Measurements from ENCODE around the gene COG3.

COG3 gene

DNA sequence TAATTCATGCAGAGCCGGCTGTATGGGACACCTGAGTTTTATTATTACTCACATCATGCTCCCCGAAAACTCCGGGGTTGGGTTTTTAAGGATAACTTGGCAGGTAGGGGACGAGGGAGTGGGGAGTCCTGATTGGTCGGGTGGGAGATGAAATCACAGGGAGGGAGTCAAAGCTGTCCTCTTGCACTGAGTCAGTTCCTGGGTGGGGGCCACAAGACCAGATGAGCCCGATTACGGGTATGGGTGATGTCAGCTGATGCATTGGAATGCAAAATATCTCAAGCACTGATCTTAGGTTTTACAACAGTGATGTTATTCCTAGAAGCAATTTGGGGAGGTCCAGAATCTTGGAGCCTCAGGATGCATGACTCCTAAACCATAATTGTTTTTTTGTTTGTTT lies 18.6 kb upstream of the COG3 start:
- ChIA-PET CTCF (no interaction called here), POLR2A (no interaction called here)
- no peak for DNase-seq
- peaks cover 0 to 7% (median 4%) of the 10 kb centered on the region in 4 experiments for H3K4me1 ChIP-seq (ENCODE audit: control extremely low read depth in 1 of 4, control insufficient read depth in 4 of 4, insufficient read depth in 4 of 4, low read length in 3 of 4)
- H3K27ac ChIP-seq (ENCODE audit: insufficient read depth in 1 of 2, low read depth in 1 of 2, low read length in 2 of 2, poor library complexity in 1 of 2, severe bottlenecking in 2 of 2), result no peak overlapping the region
- H3K36me3 ChIP-seq (ENCODE audit: control insufficient read depth in 4 of 4, insufficient read depth in 4 of 4, low read length in 3 of 4), result no peaks in the 10 kb centered on the region
- WGBS (ENCODE audit: insufficient coverage), result 100% methylated on average over 7 of the region's 7 CpGs
- H3K9me3 ChIP-seq (ENCODE audit: control extremely low read depth in 1 of 5, control insufficient read depth in 4 of 5, insufficient read depth in 2 of 5, low read depth in 1 of 5, low read length in 4 of 5), result no peaks in the 10 kb centered on the region
- no peak overlapping the region for H3K4me3 ChIP-seq (ENCODE audit: control insufficient read depth in 1 of 7, extremely low read depth in 1 of 7, insufficient read depth in 4 of 7, low read depth in 2 of 7, low read length in 6 of 7)
- no peaks in the 10 kb centered on the region for H3K27me3 ChIP-seq (replicated peaks in 2 of 5; ENCODE audit: control insufficient read depth in 4 of 5, insufficient read depth in 5 of 5, low read length in 4 of 5)

DNA sequence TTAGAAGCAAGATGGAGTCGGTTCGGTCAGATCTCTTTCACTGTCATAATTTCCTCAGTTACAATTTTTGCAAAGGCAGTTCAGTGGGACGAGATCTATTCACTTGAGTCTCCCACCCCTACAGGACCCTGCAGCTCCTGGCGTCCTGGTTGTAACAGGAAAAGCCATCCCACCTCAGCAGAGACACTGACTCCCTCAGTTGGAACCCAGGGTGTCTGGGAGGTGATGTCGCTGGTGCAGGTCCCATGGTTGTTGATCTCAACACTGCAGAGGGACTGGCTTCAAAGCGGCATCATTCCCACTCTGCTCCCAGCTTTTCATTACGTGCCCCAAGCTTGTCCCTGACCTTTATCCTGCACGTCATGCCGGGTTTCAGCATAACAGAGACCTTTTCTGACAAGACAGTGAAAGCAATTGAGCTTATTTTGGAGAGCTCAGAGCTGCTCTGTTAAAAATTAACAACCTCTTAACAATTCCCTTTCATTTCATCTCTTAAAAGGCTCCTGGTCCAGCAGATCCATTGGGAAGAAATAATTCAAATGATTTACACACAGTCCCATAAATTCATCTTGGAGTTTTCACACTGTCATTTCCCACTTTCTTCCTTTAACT lies 17.6 kb upstream of the COG3 start:
- no peak for DNase-seq
- Histone ChIP-seq H3K27ac (ENCODE audit: insufficient read depth in 1 of 2, low read depth in 1 of 2, low read length in 2 of 2, poor library complexity in 1 of 2, severe bottlenecking in 2 of 2) (no peak overlapping the region), H3K27me3 (replicated peaks in 2 of 5; ENCODE audit: control insufficient read depth in 4 of 5, insufficient read depth in 5 of 5, low read length in 4 of 5) (no peaks in the 10 kb centered on the region), H3K4me3 (ENCODE audit: control insufficient read depth in 1 of 7, extremely low read depth in 1 of 7, insufficient read depth in 4 of 7, low read depth in 2 of 7, low read length in 6 of 7) (no peak overlapping the region), H3K4me1 (ENCODE audit: control extremely low read depth in 1 of 4, control insufficient read depth in 4 of 4, insufficient read depth in 4 of 4, low read length in 3 of 4) (no peaks in the 10 kb centered on the region), H3K9me3 (ENCODE audit: control extremely low read depth in 1 of 5, control insufficient read depth in 4 of 5, insufficient read depth in 2 of 5, low read depth in 1 of 5, low read length in 4 of 5) (no peaks in the 10 kb centered on the region), H3K36me3 (ENCODE audit: control insufficient read depth in 4 of 4, insufficient read depth in 4 of 4, low read length in 3 of 4) (no peaks in the 10 kb centered on the region)
- ChIA-PET CTCF (interaction anchor here (0.9 to 1.5 kb wide), 4 partner anchors 14 to 52 kb away, joined by 3 to 5 read pairs (median 3); no protein-coding TSS in a partner anchor), POLR2A (no interaction called here)
- 96% methylated on average over 8 of the region's 9 CpGs for WGBS (ENCODE audit: insufficient coverage)

DNA sequence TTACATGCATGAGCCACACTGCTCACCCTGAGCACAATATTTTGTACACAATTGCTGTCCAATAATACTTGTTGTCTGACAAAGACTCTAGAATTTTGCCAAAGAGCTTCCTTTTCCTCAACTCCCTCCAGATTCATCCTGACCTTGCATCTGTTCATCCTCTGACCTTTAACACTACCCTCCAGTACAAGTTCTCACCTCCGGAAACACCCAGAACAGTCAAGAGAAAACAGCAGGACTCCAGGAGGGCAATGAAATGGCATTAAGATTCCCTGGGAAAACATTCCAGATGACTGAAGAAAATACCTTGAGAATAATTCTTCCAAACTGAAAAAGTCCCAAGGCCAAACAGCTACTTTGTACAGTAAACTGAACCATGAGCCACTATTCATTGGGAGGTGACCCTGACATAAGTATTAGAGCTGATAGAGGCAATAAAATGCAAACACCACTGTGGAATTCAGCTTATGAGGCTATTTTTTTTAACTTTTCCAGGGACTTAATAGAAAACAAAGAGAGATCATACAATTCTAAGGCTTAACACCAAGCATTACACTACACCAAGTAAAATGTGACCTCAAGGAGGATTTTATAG lies 15.7 kb upstream of the COG3 start:
- ChIA-PET CTCF (interaction anchor here (0.7 to 1.6 kb wide), 2 partner anchors 15 to 19 kb away, joined by 3 to 4 read pairs; no protein-coding TSS in a partner anchor), POLR2A (no interaction called here)
- Histone ChIP-seq H3K9me3 (ENCODE audit: control extremely low read depth in 1 of 5, control insufficient read depth in 4 of 5, insufficient read depth in 2 of 5, low read depth in 1 of 5, low read length in 4 of 5) (no peaks in the 10 kb centered on the region), H3K4me1 (ENCODE audit: control extremely low read depth in 1 of 4, control insufficient read depth in 4 of 4, insufficient read depth in 4 of 4, low read length in 3 of 4) (no peaks in the 10 kb centered on the region), H3K27ac (ENCODE audit: insufficient read depth in 1 of 2, low read depth in 1 of 2, low read length in 2 of 2, poor library complexity in 1 of 2, severe bottlenecking in 2 of 2) (no peak overlapping the region), H3K36me3 (ENCODE audit: control insufficient read depth in 4 of 4, insufficient read depth in 4 of 4, low read length in 3 of 4) (no peaks in the 10 kb centered on the region), H3K27me3 (replicated peaks in 2 of 5; ENCODE audit: control insufficient read depth in 4 of 5, insufficient read depth in 5 of 5, low read length in 4 of 5) (no peaks in the 10 kb centered on the region), H3K4me3 (ENCODE audit: control insufficient read depth in 1 of 7, extremely low read depth in 1 of 7, insufficient read depth in 4 of 7, low read depth in 2 of 7, low read length in 6 of 7) (no peak overlapping the region)
- 100% methylated on average over 1 of the region's 1 CpG for WGBS (ENCODE audit: insufficient coverage)
- DNase-seq, result no peak

DNA sequence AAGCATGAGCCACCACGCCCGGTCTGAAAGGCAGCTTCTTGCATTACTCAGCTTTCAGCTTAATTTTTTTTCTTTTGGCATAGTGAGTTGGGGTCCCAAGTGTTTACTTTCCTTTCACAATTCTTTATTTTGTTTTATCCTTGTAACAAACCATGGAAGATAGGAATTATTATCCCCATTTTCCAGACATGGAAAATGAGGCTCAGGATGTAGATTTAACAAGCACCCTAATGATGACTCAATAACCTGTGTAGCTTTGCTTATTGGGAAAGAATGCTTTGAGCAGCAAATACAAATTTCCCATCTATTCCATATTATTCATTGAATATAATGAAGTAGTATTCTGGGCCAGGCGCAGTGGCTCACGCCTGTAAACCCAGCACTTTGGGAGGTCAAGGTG lies 13.5 kb upstream of the COG3 start:
- ChIA-PET POLR2A (no interaction called here), CTCF (interaction anchor here (1.3 to 1.6 kb wide), 4 partner anchors 9 to 39 kb away, joined by 4 to 7 read pairs (median 4); no protein-coding TSS in a partner anchor)
- DNase-seq, result no peak
- Histone ChIP-seq H3K27me3 (replicated peaks in 2 of 5; ENCODE audit: control insufficient read depth in 4 of 5, insufficient read depth in 5 of 5, low read length in 4 of 5) (no peaks in the 10 kb centered on the region), H3K27ac (ENCODE audit: insufficient read depth in 1 of 2, low read depth in 1 of 2, low read length in 2 of 2, poor library complexity in 1 of 2, severe bottlenecking in 2 of 2) (no peak overlapping the region), H3K36me3 (ENCODE audit: control insufficient read depth in 4 of 4, insufficient read depth in 4 of 4, low read length in 3 of 4) (no peaks in the 10 kb centered on the region), H3K4me1 (ENCODE audit: control extremely low read depth in 1 of 4, control insufficient read depth in 4 of 4, insufficient read depth in 4 of 4, low read length in 3 of 4) (no peaks in the 10 kb centered on the region), H3K4me3 (ENCODE audit: control insufficient read depth in 1 of 7, extremely low read depth in 1 of 7, insufficient read depth in 4 of 7, low read depth in 2 of 7, low read length in 6 of 7) (no peak overlapping the region), H3K9me3 (ENCODE audit: control extremely low read depth in 1 of 5, control insufficient read depth in 4 of 5, insufficient read depth in 2 of 5, low read depth in 1 of 5, low read length in 4 of 5) (no peaks in the 10 kb centered on the region)
- WGBS (ENCODE audit: insufficient coverage), result 100% methylated on average over 2 of the region's 4 CpGs

DNA sequence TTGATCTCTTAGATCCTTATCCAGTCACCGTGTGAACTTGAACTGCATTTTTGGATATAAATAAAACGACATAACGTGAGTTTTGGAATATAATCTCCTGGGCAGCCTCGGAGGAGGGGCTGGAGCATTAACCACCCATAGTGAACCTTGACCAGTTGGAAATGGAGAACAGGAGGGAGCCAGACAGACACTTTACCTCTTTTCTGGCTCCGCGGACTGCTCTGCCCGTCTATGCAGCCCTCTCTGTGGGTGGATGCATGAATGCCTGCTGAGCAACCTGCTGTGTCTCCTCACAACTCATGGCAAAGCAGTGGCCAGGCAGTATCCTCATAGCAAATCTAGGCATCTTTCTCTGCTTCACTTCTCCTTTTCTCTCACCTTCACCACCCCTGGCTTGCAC lies 10.5 kb upstream of the COG3 start:
- ChIA-PET POLR2A (no interaction called here), CTCF (no interaction called here)
- no peaks in the 10 kb centered on the region for H3K27me3 ChIP-seq (replicated peaks in 2 of 5; ENCODE audit: control insufficient read depth in 4 of 5, insufficient read depth in 5 of 5, low read length in 4 of 5)
- H3K4me1 ChIP-seq (ENCODE audit: control extremely low read depth in 1 of 4, control insufficient read depth in 4 of 4, insufficient read depth in 4 of 4, low read length in 3 of 4), result no peaks in the 10 kb centered on the region
- H3K36me3 ChIP-seq (ENCODE audit: control insufficient read depth in 4 of 4, insufficient read depth in 4 of 4, low read length in 3 of 4), result no peaks in the 10 kb centered on the region
- DNase-seq, result no peak
- H3K4me3 ChIP-seq (ENCODE audit: control insufficient read depth in 1 of 7, extremely low read depth in 1 of 7, insufficient read depth in 4 of 7, low read depth in 2 of 7, low read length in 6 of 7), result no peak overlapping the region
- H3K27ac ChIP-seq (ENCODE audit: insufficient read depth in 1 of 2, low read depth in 1 of 2, low read length in 2 of 2, poor library complexity in 1 of 2, severe bottlenecking in 2 of 2), result no peak overlapping the region
- peaks cover 0 to 16% (median 6%) of the 10 kb centered on the region in 5 experiments for H3K9me3 ChIP-seq (ENCODE audit: control extremely low read depth in 1 of 5, control insufficient read depth in 4 of 5, insufficient read depth in 2 of 5, low read depth in 1 of 5, low read length in 4 of 5)
- 88% methylated on average over 7 of the region's 7 CpGs for WGBS (ENCODE audit: insufficient coverage)

DNA sequence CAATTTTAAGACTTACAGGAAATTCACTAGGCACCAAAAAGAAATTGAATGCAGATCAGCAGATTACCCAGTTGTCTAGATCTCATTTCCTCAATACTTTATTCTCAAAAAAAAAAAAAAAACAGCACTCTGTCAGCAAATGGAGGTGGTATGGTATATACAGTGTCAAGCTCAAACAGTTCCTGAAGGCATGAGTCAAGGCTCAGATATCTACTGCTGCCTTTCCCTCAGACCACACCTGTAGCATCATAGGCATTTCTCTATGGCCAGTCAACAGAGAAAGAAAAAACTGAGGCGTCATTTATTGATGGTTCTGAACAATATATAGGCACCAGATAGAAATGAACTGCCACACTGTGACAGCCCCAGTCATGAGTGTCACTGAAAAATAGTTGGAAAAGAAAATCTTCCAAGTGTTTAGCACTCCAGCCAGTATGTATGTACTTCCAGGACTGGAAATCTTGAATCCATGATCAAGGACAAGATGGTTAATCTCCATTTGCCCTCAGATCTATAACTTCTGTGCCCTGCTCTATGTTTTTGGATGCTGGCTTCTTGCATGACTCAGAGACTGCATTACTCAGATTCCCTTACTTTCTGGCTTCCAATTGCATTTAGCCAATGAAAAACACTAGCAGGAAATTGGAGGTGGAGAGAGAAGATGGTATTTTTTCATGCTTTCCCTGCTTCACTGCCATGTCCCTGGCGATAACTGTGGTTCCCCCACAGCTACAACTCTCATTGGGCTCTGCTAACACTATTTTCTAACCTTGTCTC lies 8.4 kb upstream of the COG3 start:
- ChIA-PET POLR2A (no interaction called here), CTCF (interaction anchor here (1.2 kb wide), 1 partner anchor 14 kb away, joined by 4 read pairs; no protein-coding TSS in a partner anchor)
- Histone ChIP-seq H3K27ac (ENCODE audit: insufficient read depth in 1 of 2, low read depth in 1 of 2, low read length in 2 of 2, poor library complexity in 1 of 2, severe bottlenecking in 2 of 2) (no peak overlapping the region), H3K9me3 (ENCODE audit: control extremely low read depth in 1 of 5, control insufficient read depth in 4 of 5, insufficient read depth in 2 of 5, low read depth in 1 of 5, low read length in 4 of 5) (peaks cover 0 to 21% (median 6%) of the 10 kb centered on the region in 5 experiments), H3K36me3 (ENCODE audit: control insufficient read depth in 4 of 4, insufficient read depth in 4 of 4, low read length in 3 of 4) (no peaks in the 10 kb centered on the region), H3K4me3 (ENCODE audit: control insufficient read depth in 1 of 7, extremely low read depth in 1 of 7, insufficient read depth in 4 of 7, low read depth in 2 of 7, low read length in 6 of 7) (no peak overlapping the region), H3K4me1 (ENCODE audit: control extremely low read depth in 1 of 4, control insufficient read depth in 4 of 4, insufficient read depth in 4 of 4, low read length in 3 of 4) (peaks cover 0 to 3% (median under 1%) of the 10 kb centered on the region in 4 experiments), H3K27me3 (replicated peaks in 2 of 5; ENCODE audit: control insufficient read depth in 4 of 5, insufficient read depth in 5 of 5, low read length in 4 of 5) (no peaks in the 10 kb centered on the region)
- WGBS (ENCODE audit: insufficient coverage), result 100% methylated on average over 1 of the region's 2 CpGs
- no peak for DNase-seq
